Dermis blood vessel endothelial cell (primary cell): ENCODE measurements around the gene MARS1. TPM values are rescaled to one million over a fixed set of nuclear protein-coding genes. Genes with fewer than 3 reads are reported as not detected.
"Not testable (repeated sequence)": the region's sequence is repeated elsewhere in the genome, so short reads cannot be mapped to it uniquely, and the experiment has no call there.

Experiments
- DNase-seq: peaks from one replicate; pipeline ENCODE4 v3.0.0; 2010
- total RNA-seq: library from RNA; depleted of rRNA; stranded (reverse); fragments of >200 nt; gene quantifications from 2 replicates; pipeline ENCODE4 v1.2.3, GENCODE V29; 2014

Gene MARS1
- total RNA-seq, 1 donor from 2014 or later = 71.6 TPM

DNA sequence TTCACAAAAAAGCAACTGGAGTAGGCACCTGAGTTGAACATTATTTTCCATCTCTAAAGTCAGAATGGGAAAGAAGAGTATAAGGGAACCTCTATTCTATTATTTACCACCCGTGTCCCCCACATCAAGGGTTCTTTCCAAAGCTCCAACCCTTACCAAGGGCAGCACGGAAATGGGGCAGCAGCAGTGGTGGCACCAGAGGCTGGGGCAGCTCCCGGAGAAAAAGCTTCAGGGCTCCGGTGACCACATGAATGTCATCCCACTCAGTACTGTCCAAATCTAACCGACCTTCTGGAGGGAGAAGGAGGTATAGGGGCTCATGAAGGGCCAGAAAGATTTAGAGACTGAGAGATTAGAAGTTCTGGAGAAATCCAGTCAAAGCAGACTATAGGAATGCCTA lies 14.0 kb upstream of the MARS1 start:
- no peak for DNase-seq

DNA sequence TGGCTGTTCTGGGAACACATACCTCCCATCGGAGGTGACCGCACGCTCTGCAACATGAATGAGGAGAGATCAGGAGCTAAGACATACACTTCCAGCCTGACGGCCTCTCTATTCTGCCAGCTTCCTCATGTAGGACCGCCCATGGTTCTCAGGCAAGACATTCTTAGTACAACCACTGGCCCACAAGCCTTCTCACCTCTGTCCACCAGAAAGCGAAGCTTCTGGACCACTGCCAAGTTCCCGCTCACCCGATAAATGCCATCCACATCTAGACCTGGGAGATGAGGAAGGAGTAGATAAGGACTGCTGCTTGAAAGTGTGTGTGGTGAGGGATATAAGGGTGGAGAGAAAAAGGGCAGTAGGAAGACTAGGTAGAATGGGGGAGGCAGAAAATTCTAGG lies 13.4 kb upstream of the MARS1 start:
- DNase-seq = no peak

DNA sequence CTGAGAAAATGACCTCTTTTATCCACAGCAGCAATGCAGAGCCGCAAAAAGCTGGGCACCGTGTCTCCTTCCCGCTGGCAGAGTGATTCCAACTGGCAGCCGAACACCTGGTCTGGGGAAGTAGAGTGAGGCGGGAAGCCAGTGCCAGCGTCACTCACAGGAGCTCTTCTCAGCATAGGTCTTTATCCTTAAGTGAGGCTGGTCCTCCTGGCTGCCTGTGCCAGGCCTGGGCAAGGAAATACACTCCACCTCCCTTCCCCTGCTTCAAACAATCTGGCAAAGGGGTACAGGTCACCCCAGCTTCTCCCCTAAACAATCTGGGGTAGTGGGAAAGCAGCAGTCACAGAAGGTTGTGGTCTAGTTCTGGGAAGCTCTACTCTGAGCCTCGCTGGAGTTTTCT lies 13.0 kb upstream of the MARS1 start:
- no peak for DNase-seq

DNA sequence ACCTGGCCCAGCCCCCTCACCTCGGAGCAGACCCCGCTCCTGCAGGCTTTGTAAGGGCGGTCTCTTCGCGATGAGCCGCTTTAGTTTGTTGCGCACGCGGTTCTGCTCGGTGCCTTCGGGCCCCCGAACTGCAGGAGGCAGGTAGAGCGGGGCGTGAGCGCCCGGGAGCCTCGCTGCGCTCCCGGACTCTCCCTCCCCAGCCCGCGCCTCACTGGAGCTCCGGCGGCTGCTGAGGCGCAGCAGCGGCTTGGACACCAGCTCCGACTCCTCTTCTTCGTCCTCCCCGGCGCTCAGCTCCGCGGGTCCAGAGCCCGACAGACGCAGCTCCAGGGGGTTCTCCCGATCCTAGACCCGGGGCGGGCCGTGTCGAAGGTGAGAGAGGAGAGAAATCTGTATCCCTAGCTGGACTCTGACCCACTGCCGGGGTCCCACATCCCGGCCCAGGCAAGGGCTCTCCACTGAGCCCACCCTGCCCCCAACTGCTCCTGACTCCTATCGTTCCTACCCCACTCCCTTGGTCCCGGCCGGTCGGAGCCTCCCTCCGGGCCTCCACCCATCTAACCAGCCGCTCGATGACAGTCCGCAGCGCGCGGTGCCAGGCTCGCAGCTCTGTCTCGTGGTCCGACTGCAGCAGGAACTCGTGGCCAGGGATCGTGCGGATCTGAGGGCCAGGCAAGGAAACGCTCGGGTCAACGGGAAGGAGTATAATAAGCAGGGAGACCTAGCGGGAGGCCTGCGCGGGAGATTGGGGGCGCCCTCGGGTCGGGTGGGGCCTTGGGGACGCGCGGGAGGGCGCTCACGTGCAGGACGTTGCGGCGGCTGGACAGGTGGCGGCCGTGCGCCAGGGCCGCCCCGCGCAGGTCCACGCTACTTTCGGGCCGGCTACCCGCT lies 12.4 kb upstream of the MARS1 start:
- peak; percentile 35 for DNase-seq

DNA sequence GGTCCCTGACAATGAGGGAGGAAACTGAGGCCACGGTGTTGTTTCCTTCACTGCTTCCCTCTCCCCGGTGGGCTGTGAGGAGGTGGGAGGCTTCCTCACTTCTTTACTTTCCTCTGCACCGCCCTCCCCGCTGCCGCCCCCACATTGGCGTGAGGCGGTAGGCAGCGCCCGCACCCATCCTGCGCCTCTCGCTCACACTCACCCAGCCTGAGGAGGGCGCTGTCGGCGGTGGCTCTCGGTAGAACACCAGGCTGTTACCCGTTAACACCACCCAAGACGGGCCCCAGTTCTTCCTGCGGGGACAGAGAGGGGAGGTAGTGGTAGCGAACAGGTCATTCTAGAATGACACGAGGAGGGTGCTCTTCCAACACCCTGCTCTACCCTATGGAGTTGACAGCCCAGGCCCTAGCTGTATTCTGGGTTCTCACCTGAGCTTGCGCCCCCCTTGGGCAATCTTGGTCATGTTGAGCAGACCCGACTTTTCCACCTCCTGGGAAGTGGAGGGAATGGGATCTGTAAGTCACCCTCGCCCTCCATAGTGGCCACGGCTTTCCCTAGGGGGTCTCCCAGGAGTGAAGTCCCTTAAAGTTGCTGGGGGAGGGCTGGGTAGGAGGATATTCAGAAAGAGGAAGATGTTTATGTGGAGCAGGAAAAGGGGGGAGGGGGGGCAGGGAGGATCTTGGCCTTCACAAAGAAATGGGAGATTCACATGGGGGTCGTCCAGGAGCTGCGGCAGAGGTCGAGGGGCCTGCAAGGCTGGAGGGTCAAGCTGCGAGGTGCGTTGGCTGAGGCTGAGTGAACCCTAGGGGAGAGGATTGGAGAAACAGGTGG lies 11.5 kb upstream of the MARS1 start:
- no peak for DNase-seq

DNA sequence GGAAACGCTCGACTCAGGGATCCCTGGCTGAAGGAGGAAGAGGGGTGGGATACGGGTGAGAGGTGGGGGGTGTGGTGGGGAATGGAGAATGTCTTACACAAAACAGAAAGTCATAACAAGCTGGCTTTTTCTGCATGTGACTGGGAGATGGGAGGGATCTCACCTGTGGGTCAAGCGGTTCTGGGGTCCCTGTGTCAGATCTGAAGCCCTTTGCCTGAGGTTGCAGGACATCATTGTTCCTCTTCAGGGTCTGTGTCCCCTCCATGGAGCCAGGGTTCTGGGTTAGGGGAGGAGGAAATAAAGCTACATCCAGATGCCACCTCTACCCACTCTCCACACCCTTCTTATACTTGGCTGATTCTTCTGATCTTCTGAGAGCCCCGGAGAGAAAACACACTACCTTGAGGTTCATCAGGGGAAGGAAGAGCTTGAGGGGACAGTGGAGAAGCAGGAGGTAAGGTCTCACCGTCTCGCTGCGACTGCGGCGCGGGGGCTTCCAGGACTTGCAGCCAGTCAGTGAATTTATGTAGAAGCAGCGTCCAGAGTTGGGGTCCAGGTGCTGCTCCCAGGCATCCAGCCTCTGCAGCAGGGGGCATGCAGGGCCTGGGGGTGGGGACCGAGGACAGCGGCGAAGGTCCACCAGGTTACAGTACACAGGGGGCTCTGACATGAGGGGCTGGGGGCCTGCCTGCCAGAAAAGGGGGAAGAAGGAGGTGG lies 10.7 kb upstream of the MARS1 start:
- DNase-seq = no peak

DNA sequence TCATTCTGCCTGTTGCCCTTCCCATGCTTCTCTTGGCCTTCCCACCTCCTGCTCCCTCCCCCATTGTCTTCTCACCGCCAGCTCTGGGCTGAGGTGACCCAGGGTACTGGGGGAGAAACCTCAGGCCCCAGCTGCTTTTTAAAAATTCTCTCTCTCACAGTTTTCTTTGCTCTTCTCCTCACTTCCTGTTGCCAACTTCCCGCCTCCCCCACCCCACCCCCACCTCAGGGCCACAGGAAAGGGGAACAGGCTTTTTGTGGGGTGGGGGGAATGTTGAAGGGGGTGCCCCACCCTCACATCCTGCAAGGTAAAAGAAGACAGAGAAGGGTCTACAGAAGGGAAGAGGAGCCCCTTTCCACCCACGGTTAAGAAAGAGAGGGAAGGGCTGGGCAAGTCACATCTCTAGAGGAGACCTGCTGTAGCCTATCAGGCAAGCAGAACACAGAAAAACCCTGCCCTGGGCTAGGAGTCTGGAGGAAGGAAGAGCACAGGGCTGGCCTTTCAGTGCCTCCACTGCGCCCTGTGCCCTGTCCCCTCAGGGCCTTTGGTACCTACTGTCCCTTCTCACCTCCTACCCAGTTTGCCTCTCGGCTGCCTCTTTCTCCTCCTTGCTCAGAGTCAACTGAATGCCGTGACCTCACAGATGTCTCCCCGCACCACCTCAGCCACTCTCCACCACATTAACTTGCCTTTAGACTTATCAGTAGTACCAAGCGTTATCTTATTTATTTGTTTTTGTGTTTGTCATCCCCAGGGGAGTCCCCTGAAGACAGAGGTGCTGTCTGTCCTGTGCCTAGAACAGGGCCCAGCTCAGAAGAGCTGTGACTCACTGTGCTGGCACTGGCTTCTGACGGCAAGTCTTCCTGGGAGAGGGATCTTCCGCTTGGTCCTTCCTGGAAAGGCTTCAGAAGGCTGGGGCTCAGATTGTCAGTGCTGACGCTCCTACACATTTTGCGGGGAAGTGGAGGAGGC lies 9.9 kb upstream of the MARS1 start:
- DNase-seq = no peak

DNA sequence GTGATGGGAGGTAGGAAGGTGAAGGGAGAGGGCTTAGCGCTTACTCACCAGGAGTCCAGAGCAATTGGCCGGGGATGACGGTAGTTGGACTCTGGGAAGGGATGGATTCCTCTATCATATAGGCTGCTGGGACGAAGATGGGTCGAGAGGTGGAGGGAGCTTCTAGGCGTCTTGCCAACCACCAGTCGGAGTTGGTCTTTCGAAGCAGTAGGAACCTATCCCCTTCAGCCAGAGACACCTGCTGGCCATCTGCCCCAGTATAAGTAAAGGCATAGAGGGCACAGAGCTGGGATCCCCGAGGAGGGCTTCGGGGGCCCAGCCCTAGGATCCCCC lies 8.9 kb upstream of the MARS1 start:
- DNase-seq = no peak

DNA sequence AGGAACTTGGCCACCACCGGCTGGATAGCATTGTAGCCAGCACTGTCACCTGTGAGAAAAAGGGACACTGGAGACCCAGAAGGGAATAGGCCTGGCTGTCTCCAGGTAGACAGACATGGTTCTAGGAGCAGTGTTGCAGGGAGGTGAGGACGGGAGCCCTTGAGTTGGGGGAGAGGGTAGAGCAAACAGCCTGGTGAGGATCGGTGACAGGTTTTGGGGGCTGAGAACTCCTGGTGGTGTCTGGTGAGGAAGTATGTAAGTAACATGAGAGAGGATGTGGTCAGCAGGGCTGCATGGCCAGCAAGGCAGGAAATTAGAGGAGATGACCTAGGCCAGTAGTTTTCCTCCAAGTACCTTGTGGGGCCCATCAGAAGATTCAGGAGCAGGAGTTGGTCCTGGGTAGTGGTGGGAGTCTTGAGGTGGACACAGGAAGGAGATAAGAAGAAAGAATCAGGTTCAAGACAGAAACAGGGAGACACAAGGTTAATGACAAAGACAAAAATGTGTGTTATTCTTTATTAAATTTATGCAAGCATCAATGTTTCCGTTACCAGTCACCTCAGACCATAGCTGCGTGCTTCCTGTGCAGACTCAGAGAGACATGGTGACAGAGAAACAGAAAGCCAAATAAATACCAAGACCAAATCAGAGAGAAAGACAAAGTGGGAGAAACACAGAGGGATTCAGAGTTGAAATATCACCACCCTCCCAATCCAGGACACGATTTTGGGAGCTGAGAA lies 8.3 kb upstream of the MARS1 start, which contains the start of gene ARHGAP9:
ARHGAP9 (minus strand) TSS at position 491 of the 740 bp plus-strand sequence; CDS start at position 31, 460 bp downstream.
- peak; percentile 34 for DNase-seq

DNA sequence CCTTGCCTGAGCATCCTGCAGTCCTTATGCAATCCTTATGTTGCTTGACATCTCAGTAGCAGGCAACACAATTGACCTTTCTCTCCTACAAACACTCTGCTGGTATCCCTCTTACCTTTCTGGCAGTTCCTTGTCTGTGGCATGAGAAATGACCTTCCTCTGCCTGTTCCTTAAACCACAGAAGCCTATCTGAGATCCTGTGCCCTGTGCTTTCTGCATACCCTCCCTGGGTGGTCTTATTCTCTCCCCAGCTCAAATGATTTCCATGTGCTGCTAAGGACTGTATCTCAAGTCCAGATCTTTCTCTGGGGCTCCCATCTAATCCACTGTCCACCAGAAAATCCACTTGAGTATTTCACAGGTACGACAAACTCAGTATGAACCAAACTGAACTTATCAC lies 6.2 kb upstream of the MARS1 start:
- DNase-seq = no peak

DNA sequence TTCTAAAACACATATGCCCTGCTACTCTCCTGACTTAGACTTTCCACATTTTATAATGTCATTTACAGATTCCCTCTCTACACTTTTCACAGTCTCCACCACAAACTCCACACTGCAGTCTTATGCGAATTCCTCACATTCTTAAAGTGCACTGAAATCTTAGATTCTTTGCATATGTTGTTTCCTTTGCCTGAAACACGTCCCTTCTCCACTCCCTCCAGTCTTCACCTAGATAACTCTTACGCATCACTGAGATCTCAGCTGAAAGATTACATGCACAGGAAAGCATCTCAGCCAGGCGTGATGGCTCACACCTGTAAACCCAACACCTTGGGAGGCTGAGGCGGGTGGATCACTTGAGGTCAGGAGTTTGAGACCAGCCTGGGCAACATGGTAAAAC lies 4.4 kb upstream of the MARS1 start:
- DNase-seq = no peak

DNA sequence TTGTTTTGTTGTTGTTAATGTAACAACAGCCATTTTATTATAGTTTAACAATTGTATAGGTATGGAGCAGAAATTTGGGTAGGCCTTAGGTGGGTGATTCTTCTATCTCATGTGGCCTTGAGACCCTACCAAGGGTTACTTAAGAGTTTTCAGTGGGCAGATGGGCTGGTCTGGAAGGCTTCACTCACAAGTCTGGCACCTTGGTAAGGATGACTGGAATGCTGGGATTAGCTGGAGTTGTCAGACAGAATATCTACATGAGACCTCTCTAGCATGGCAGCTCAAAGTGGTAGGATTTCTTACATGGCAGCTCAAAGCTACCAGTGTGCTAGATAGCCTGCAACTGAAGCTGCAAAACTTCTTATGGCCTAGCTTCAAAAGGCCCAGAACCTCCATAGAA lies 2.2 kb upstream of the MARS1 start:
- no peak for DNase-seq

DNA sequence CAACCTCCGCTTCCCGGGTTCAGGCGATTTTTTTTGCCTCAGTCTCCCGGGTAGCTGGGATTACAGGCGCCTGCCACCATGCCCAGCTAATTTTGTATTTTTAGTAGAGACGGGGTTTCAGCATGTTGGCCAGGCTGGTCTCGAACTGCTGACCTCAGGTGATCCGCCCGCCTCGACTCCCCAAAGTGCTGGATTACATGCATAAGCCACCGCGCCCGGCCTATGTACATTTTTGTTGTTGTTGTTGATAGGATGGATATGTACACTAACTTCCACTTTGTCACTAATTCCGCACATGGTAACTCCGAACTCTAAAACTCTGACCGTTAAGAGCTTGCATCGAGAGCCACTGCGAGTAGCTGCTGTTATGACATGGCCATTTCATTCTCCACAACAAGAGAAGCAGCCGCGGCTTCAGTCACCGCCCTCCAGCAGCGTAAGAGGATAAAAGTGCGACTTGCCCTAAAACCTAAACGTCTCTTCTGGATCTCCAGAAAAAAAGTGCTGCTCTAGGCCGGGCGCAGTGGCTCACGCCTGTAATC lies 742 bp upstream of the MARS1 start:
- no peak for DNase-seq

DNA sequence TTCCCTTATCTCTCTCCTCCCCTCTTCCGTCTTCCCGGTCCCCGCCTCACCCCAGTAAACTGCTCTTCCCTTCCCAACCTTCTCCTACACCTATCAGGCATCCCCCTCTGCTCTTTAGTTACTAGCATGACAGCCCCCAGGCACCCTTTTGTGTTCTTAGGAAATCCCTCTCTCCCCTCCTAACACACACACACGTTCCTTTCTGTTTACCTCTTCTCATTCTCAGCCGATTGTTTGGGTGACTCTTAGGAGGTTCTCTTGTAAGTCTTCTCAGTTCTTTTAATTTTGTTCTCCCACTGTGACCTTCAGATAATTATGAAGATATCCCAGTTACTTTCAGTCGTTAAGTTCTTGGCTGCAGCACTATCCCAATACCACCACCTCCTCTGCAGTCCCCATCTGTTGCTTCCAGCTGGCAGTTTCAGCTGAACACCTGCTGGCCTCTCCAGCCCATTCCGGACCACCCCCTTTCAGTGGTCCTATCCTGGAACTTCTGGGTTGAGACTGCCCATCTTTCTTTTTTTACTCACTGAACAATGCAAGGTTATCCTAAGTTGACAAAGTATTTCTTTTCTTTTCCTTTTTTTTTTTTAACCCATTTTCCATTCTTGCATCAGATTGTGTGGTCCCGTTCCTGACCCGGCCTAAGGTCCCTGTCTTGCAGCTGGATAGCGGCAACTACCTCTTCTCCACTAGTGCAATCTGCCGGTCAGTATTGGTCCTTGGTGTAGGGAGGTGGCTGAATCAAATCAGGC lies 711 bp downstream of the MARS1 start:
- peak; percentile 23 for DNase-seq

DNA sequence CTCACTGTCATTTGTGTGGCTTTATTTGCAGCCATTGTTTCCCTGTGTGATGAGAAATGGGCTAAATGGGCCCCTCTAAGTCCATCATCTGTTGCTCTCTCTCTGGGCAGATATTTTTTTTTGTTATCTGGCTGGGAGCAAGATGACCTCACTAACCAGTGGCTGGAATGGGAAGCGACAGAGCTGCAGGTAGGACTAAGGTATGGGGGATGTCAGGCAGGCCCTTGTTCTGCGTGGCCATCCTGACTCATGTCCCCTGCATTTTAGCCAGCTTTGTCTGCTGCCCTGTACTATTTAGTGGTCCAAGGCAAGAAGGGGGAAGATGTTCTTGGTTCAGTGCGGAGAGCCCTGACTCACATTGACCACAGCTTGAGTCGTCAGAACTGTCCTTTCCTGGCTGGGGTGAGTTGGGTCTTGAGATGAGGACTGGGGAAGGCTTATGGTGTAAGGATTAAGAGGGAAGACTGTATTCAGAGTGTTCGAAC lies 1.3 kb downstream of the MARS1 start:
- no peak for DNase-seq

DNA sequence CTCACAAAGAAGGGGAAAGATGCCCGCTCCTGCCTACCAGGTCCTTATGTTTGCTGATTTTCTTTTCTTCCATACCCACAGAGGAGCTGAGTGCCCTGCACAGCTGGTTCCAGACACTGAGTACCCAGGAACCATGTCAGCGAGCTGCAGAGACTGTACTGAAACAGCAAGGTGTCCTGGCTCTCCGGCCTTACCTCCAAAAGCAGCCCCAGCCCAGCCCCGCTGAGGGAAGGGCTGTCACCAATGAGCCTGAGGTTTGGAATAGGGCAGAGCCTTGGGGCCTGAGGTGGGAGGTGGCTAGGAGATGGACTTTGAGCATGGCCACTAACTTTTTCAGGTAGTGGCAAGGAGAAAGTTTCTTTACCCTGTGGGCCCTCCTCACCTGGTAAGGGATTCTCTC lies 2.3 kb downstream of the MARS1 start:
- DNase-seq = no peak

DNA sequence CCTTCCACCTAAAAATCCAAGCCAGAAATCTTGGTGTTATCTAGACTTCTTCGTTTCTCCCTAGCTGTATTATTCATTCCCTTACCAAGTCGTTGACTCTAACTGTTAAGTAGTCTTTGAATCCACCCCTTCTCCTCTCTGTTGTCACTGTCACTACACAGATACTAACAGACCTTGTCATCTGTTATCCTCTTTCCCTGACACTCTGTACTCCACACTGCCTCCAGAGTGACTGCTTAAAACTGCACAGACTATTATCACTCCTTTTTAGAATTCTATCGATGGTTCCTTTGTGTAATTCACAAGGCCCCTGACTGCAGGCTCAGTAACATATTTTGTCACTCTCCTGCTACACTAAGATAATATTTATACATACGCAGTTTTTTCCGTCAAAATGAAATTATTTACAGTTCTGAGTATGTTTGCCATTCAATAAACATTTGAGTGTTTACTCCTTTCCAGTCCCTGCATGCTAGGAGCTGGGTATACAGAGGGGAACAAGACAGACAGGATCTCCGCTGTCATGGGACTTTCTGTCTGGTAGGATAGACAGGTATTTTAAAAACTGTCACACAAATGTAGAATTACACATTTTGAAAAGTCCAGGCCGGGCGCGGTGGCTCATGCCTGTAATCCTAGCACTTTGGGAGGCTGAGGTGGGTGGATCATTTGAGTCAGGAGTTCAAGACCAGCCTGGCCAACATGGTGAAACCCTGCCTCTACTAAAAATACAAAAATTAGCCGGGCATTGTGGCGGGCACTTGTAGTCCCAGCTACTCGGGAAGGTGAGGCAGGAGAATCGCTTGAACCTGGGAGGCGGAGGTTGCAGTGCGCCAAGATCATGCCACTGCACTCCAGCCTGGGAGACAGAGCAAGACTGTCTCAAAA lies 3.8 kb downstream of the MARS1 start:
- no peak for DNase-seq

DNA sequence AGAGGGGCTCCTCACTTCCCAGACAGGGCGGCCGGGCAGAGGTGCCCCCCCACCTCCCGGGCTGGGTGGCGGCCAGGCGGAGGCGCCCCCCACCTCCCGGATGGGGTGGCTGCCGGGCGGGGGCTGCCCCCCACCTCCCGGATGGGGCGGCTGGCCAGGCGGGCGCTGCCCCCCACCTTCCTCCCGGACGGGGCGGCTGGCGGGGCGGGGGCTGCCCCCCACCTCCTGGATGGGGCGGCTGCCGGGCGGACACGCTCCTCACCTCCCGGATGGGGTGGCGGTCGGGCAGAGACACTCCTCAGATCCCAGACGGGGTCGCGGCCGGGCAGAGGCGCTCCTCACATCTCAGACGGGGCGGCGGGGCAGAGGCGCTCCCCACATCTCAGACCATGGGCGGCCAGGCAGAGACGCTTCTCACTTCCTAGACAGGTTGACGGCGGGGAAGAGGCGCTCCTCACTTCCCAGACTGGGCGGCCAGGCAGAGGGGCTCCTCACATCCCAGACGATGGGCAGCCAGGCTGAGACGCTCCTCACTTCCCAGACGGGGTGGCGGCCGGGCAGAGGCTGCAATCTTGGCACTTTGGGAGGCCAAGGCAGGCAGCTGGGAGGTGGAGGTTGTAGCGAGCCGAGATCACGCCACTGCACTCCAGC lies 7.3 kb downstream of the MARS1 start:
- not testable (repeated sequence) for DNase-seq
